Gastroesophageal sphincter (tissue), 4 donors: ENCODE data around the gene ATL3. TPM values are rescaled to one million over a fixed set of nuclear protein-coding genes. Genes with fewer than 3 reads are reported as not detected.
A peak's percentile ranks its signal among the peaks of the same experiment; 100 is the strongest.

ENCODE experiments used
- ATAC-seq: fragments of 150-250 bp; one replicate; pipeline ENCODE4 v1.9.1; 2016; ENCODE audit warnings: mild to moderate bottlenecking, moderate library complexity
- H3K27ac ChIP-seq, 4 donors: fragments of 200-600 bp; sonication (generic) in 3 of 4; 1 replicate in 3 of 4; 2 replicates in 1 of 4; pipeline ENCODE4 v1.5.1; 2016 to 2019
- H3K27me3 ChIP-seq: fragments of 200-600 bp; sonication (generic); one replicate; pipeline ENCODE4 v1.5.1; 2019
- H3K36me3 ChIP-seq, 2 donors: fragments of 200-600 bp; sonication (generic); one replicate each; pipeline ENCODE4 v1.5.1; 2019; ENCODE audit warnings: control low read depth in 1 of 2
- H3K4me1 ChIP-seq, 3 donors: fragments of 200-600 bp; sonication (generic); 1 replicate in 2 of 3; 2 replicates in 1 of 3; pipeline ENCODE4 v1.5.1; 2016 to 2019; ENCODE audit warnings: control low read depth in 2 of 3
- H3K4me3 ChIP-seq, 2 donors: fragments of 200-600 bp; sonication (generic); one replicate each; pipeline ENCODE4 v1.5.1; 2019; ENCODE audit warnings: mild to moderate bottlenecking in 1 of 2, moderate library complexity in 1 of 2
- H3K9me3 ChIP-seq, 3 donors: fragments of 200-600 bp; sonication (generic); one replicate each; pipeline ENCODE4 v1.5.1; 2017 to 2019; ENCODE audit warnings: control low read depth in 2 of 3
- EP300 ChIP-seq: sonication (generic); formaldehyde crosslinking; IDR thresholded peaks from one replicate; pipeline ENCODE4 v1.6.1; 2017; ENCODE audit warnings: antibody characterized with exemption, mild to moderate bottlenecking
- POLR2A ChIP-seq, 2 donors: fragments of 450-650 bp; IDR thresholded peaks; one replicate each; pipeline ENCODE4 v1.6.1; 2017; ENCODE audit warnings: antibody characterized with exemption in 2 of 2, mild to moderate bottlenecking in 2 of 2, moderate library complexity in 1 of 2
- POLR2AphosphoS5 ChIP-seq: sonication (generic); formaldehyde crosslinking; IDR thresholded peaks from one replicate; pipeline ENCODE4 v1.6.1; 2017; ENCODE audit warnings: antibody characterized with exemption
- WGBS, 2 donors: methylation state at CpG; one replicate each; pipeline ENCODE4 v1.1.5; 2018; ENCODE audit warnings: low coverage in 1 of 2; 5-methylcytosine and 5-hydroxymethylcytosine counted together
- total RNA-seq, 4 donors: library from RNA; depleted of rRNA; stranded (reverse); fragments of >200 nt; gene quantifications; one replicate each; pipeline ENCODE4 v1.1.0, GENCODE V29; 2016
- TF ChIP-seq, protein P1 (sequence below), 4 experiments: fragments of 200-600 bp in 2 of 4; fragments of 450-650 bp in 2 of 4; sonication (generic) in 1 of 4; IDR thresholded peaks; one replicate each; pipeline ENCODE4 v1.5.1; 2017 to 2019; ENCODE audit warnings: antibody characterized with exemption in 4 of 4, mild to moderate bottlenecking in 2 of 4, moderate library complexity in 2 of 4

Gene ATL3
- total RNA-seq, 4 donors from 2014 or later: 155 to 221 (median 202) TPM

DNA sequence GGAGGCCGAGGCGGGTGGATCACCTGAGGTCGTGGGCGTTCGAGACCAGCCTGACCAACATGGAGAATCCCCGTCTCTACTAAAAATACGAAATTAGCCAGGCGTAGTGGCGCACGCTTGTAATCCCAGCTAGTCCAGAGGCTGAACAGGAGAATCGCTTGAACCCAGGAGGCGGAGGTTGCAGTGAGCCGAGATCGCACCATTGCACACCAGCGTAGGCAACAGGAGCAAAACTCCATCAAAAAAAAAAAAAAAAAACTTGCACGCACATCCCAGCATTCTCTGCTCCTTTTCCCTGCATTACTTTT, 934 bp upstream of the ATL3 start:
- Histone ChIP-seq H3K4me1 (peaks cover 0 to 40% (median 24%) of the 10 kb centered on the region in 3 donors), H3K4me3 (peak overlapping the region in 1 of 2 donors; percentile 86), H3K36me3 (no peaks in the 10 kb centered on the region), H3K9me3 (no peaks in the 10 kb centered on the region), H3K27ac (peak overlapping the region; percentile 98 to 100 (median 99)), H3K27me3 (no peaks in the 10 kb centered on the region)
- no peak for ATAC-seq
- WGBS, 2 donors: 100% methylated on average over 3 to 10 of the region's 16 CpGs
- TF ChIP-seq POLR2A (IDR thresholded peaks at IDR 0.05) (no peak), EP300 (no peak), POLR2AphosphoS5 (no peak)
- TF ChIP-seq, protein P1, sequence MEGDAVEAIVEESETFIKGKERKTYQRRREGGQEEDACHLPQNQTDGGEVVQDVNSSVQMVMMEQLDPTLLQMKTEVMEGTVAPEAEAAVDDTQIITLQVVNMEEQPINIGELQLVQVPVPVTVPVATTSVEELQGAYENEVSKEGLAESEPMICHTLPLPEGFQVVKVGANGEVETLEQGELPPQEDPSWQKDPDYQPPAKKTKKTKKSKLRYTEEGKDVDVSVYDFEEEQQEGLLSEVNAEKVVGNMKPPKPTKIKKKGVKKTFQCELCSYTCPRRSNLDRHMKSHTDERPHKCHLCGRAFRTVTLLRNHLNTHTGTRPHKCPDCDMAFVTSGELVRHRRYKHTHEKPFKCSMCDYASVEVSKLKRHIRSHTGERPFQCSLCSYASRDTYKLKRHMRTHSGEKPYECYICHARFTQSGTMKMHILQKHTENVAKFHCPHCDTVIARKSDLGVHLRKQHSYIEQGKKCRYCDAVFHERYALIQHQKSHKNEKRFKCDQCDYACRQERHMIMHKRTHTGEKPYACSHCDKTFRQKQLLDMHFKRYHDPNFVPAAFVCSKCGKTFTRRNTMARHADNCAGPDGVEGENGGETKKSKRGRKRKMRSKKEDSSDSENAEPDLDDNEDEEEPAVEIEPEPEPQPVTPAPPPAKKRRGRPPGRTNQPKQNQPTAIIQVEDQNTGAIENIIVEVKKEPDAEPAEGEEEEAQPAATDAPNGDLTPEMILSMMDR (IDR thresholded peaks at IDR 0.05): no peak

DNA sequence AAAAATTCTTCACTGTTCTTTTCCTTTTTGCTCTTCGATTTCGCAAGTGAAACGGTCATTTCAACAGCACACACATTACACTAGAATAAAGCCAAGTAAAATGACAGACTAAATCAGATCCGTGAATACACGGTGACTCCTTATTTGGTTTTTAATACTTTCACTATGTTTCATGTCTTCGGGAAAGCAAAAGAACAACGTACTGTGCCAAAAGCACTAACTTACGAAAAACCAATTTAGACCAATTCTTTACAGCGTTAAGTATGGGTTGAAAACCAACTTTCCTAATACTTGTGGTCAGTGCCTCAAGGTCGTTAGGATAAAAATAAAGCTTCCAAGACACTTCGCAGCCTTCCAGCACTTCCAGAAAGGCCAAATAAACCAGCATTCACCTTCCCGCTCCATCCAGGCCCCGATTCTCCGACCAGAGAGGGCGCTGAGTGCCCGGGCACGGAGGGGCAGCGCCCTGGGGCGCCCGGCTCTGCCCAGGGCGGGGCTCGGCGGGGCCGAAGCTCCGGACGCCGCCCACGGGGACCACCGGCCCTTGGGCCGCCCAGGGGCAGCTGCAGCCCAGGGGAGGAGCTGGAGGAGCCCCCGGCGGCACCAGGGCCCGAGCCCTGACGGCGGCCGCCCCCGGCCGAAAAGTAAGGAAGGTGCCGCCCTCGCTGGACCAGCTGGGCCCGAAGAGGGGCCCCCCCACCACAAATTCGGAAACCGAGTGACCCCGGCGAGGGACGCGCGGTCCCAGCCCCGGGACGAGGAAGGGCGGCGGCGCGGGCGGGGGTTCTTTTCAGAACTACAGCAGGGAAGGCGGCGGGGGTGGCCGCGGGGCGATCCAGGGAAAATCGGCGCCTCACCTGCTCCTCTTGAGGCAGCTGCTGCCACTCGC, 499 bp downstream of the ATL3 start:
- 1% methylated on average over 11 to 14 of the region's 63 CpGs for WGBS, 2 donors
- peaks cover 0 to 54% (median 37%) of the 10 kb centered on the region in 3 donors for H3K4me1 ChIP-seq
- H3K4me3 ChIP-seq: peak overlapping the region; percentile 73 to 86
- H3K27ac ChIP-seq: peak overlapping the region; percentile 98 to 100 (median 99)
- TF ChIP-seq, protein P1 (IDR thresholded peaks at IDR 0.05): peak in 2 of 4 experiments; percentile 24 to 66
- TF ChIP-seq POLR2A (IDR thresholded peaks at IDR 0.05): no peak
- peak; percentile 75 for TF ChIP-seq POLR2AphosphoS5
- no peak for TF ChIP-seq EP300
- H3K27me3 ChIP-seq: no peaks in the 10 kb centered on the region
- no peaks in the 10 kb centered on the region for H3K36me3 ChIP-seq
- ATAC-seq: peak; percentile 38
- no peaks in the 10 kb centered on the region for H3K9me3 ChIP-seq

DNA sequence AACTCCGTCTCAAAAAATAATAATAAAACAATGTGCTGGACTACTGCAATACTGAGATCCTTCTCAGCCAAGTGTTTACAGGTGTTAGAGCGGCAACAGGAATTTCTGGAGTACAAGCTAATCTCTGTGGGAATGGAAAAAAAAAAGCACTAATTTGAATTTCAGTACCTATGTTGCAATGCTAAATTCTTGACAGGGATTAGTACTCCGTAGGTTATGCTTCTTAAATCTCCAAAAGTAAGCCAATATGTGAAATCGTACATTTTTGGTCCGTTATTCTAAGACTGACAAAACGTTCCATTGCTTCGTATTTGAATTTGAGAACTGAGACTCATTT, 1.1 kb downstream of the ATL3 start:
- Histone ChIP-seq H3K36me3 (no peaks in the 10 kb centered on the region), H3K27me3 (no peaks in the 10 kb centered on the region), H3K27ac (peak overlapping the region; percentile 98 to 100 (median 99)), H3K9me3 (no peaks in the 10 kb centered on the region), H3K4me3 (peak overlapping the region; percentile 73 to 86), H3K4me1 (peaks cover 0 to 60% (median 37%) of the 10 kb centered on the region in 3 donors)
- 6 to 13% methylated on average over 6 to 7 of the region's 7 CpGs for WGBS, 2 donors
- no peak for ATAC-seq
- TF ChIP-seq, protein P1 (IDR thresholded peaks at IDR 0.05): no peak
- TF ChIP-seq EP300: no peak
- no peak for TF ChIP-seq POLR2AphosphoS5
- TF ChIP-seq POLR2A (IDR thresholded peaks at IDR 0.05): no peak

DNA sequence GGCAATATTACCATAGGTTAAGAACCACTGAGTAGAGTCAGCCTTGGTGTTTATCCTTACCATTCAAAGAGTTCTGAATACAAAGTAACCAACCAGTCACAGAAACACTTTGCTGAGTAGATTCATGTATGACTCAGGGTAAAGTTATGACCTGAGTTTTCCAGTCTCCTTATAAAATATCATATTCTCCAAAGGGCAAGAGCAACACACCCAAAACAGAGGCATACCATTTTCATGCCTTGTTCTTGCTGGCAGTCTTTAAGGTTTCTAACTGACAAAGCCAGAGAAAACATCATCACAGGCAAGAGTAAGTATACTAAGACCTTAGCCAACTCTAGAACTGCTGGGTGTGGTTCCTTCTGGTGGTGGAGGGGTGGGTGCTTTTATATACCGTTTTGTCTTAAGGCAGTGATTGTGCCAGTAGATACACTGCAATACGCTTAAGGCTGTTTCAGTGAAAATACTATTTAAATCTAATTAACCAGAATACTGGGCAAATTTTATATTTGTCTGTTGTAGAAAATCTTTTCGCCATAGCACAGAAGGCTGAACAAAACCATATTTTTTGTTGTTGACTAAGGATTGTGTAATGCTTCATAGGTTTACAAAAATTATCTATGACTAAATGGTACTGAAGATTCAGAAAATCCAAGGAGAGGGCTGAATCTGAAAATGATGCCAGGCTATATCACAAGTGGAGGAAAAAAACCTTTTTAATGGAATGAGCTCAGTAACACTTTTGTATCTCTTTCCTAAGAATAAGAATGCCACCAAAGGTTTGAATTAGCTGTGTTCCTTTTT, 3.0 kb downstream of the ATL3 start:
- TF ChIP-seq EP300 (no peak), POLR2AphosphoS5 (peak; percentile 73)
- ATAC-seq: no peak
- Histone ChIP-seq H3K27ac (peak overlapping the region; percentile 40 to 100 (median 86)), H3K4me3 (no peak overlapping the region), H3K36me3 (no peaks in the 10 kb centered on the region), H3K4me1 (peaks cover 0 to 79% (median 48%) of the 10 kb centered on the region in 3 donors), H3K9me3 (no peaks in the 10 kb centered on the region), H3K27me3 (no peaks in the 10 kb centered on the region)
- WGBS, 2 donors: 35 to 42% methylated on average over 3 of the region's 3 CpGs

DNA sequence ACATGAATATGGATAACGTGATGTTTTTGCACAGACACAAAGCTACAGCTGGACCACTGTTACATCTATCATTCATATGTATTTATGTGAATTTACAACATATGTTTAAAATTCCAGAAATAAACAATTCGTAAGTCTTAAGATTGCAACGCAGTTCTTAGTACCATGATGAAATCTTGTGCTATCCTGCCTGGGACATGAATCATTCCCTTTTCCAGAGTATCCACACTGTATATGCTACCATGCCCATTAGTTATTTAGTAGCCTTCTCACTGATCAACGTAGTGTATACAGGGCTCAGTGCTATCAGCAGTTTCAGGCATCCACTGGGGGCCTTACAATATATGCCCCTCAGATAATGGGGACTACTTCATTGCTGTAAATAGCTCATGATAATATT, 4.3 kb downstream of the ATL3 start:
- Histone ChIP-seq H3K4me3 (no peak overlapping the region), H3K9me3 (no peaks in the 10 kb centered on the region), H3K27me3 (no peaks in the 10 kb centered on the region), H3K27ac (peak overlapping the region in 3 of 4 donors; percentile 57 to 100 (median 99)), H3K4me1 (peaks cover 0 to 88% (median 58%) of the 10 kb centered on the region in 3 donors), H3K36me3 (no peaks in the 10 kb centered on the region)
- no peak for ATAC-seq
- 42 to 45% methylated on average over 4 of the region's 4 CpGs for WGBS, 2 donors
- TF ChIP-seq, protein P1 (IDR thresholded peaks at IDR 0.05): no peak
- TF ChIP-seq POLR2AphosphoS5: peak; percentile 57
